GM19193 (cell line): ENCODE results near the gene CHST13.

Experiments used
- POLR2A ChIP-seq: IDR thresholded peaks from 4 replicates; pipeline ENCODE4 v1.6.1; 2011; ENCODE audit not compliant: insufficient read depth, insufficient read length; ENCODE audit errors: extremely low read depth

The CHST13 gene

DNA sequence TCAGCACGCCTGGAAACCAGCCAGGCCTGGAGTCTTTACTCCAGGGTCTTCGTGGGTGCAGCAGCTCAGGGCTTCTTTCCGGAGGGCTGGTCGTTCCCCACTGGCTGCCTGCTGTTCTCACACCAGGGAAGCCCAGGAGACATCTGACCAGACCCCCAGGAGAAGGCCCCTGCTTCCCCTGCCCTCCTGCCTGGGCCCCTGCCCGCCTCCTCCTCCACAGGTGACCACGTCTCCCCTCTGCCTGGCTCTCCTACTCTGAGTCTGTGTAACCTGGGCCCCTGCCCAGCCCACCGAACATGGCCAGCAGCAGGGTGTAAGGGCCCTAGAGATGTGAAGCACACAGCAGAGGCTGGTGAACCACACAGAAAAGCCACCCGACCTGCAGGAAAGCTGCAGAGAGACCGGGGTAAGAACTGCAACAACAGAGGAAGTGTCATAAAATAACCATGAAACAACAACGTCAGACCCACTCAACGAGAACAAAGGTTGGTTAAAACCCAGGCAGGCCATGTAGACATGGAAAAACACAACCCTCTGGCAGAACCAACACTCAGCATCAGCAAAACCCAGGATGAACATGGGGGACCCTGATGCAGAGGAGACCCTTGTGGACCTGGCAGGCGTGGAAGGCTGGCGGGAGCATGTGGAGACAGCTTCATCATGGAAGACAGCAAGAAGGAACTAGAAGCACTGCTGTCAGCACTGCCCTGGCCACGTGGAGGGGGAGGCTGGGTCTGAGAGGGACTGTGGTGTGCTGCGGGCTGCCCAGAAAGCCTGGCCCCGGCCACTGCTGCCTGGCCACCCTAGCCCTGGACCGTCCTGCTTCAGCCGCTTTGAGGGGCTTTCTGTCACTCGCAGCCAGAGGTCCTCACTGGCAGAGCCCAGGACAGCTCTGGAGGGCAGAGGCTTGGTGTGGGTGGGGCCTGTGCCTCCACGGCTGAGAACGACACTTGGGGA is 26.8 kb upstream of the CHST13 start:
- TF ChIP-seq POLR2A: no peak

- TF ChIP-seq POLR2A: no peak
Observed at GRCh38 chr3:126497956-126498355, 26.0 kb upstream of the CHST13 start.

DNA sequence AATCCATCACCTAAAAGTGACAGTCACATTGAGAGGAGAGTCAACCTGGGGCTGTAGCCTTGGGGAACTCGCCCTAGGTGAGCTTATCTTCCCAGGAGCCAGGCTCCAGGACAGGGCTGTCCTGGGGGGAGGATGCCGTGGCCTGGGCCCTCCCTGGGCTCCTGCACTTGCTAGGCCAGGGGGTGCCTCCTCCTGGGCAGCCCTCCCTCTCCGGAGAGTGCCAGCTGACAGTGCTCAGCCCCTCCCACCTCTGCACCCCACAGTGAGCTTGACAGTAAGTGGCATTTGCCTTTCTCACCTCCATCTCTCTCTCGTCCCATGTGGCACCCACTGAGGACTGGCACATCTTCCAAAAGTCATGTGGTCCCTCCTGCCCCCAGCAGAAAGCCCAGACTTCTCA is 25.5 kb upstream of the CHST13 start:
- TF ChIP-seq POLR2A: no peak

DNA sequence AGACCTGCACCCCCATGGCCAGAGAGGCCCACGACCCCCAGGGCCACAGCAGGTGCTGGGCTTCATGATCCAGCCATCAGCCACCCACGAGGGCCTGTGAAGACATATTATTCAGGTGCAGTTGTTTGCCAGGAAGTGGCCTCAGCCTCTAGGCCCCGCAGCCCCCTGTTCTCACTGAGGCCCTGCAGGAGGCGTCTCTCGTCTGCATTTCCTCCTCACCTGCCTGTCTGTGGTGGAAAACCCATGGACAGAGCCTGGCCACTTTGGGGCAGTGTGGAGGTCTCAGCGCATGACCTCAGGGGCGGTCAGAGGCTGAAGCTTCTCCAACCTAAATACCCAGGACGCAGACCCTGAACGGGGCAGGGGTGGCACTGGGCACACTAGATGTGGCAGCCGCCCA is 25.0 kb upstream of the CHST13 start:
- no peak for TF ChIP-seq POLR2A

- TF ChIP-seq POLR2A: no peak
Observed at GRCh38 chr3:126499401-126499800, 24.6 kb upstream of the CHST13 start.

- no peak for TF ChIP-seq POLR2A
Observed at GRCh38 chr3:126500016-126500415, 23.9 kb upstream of the CHST13 start.

DNA sequence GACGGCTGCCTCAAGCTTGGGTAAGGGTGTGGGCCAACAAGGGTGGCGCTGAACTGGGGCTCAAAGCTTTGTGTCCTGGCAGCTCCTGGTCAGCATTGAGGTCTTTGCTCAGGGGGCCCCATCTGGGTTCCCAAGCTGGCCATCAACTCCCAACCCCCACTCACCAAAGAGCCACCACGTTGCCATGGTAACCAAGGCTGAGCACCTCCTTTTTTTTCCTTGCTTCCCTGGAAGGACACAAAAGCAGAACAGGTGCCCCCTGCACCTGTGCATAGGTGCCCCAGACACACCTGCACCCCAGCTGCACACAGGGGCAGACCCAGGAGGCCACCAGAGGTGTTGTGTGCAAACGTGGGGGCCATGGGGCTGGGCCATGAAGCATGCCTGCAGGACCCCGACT is 22.9 kb upstream of the CHST13 start:
- no peak for TF ChIP-seq POLR2A

- TF ChIP-seq POLR2A: no peak
Observed at GRCh38 chr3:126501736-126502135, 22.2 kb upstream of the CHST13 start.

GRCh38 chr3:126502656-126503055 is 21.3 kb upstream of the CHST13 start:
- TF ChIP-seq POLR2A: no peak

- TF ChIP-seq POLR2A: no peak
Observed at GRCh38 chr3:126503701-126504100, 20.3 kb upstream of the CHST13 start.

GRCh38 chr3:126507886-126508285 is 16.1 kb upstream of the CHST13 start:
- TF ChIP-seq POLR2A: no peak

GRCh38 chr3:126508564-126508964 is 15.4 kb upstream of the CHST13 start:
- no peak for TF ChIP-seq POLR2A

- TF ChIP-seq POLR2A: no peak
Observed at GRCh38 chr3:126509597-126510307, 14.2 kb upstream of the CHST13 start.

DNA sequence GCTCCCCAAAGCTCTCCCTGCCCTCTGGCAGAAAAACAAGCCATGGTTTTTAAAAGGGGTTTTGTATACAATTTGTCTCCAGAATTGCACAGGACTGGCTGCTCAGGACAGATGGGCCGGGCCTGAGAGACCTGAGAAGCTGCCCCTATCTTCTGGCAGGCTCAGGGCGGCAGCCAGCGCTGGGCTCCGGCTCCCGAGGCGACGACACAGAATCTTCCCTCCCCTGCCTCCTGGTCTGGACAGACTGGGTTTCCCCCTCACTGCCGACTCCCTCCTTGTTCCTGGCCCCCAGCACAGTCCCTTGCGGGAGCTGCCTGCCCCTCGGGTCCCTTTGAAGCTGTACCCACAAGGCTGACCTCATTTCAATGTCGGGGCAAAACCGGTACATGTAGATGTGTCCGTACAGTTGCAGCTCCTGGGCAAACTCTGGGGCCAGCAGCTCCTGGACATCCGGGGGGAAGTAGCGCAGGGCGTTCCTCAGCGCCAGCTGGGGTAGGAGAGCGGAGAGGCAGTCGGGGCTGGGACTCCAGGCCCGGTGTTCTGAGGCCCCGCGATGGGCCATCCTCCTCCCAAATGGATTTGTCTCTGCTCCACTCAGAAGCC is 13.5 kb upstream of the CHST13 start:
- TF ChIP-seq POLR2A: no peak

DNA sequence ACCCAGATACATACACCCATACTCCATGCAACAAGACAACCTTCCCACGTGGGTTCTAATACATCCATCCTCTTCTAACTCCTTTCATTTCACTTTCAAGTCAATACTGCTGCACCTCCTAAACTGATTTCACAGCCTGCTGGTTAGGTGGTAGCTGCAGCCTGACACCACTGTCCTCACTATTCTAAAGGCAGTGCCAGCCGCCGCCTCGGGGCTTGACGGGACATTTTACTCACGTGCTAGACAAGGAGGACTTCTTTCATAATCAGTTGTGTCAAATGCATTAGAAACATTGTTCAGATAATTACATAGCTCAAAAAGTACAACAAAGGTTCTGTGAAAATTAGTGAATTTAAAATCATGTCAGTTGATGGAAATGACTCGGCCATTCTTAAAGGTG is 12.7 kb upstream of the CHST13 start:
- no peak for TF ChIP-seq POLR2A
